NCI-H69 (cell line): ENCODE data around the gene CHIA.
A peak's percentile ranks its signal among the peaks of the same experiment; 100 is the strongest.
"Not testable (repeated sequence)": the region's sequence is repeated elsewhere in the genome, so short reads cannot be mapped to it uniquely, and the experiment has no call there.

Experiments used
- DNase-seq: peaks from one replicate; lab custom pipeline; 2025; lab: John Stamatoyannopoulos, UW

CHIA gene

GRCh38 chr1:111285879-111286278 lies 4.8 kb upstream of the CHIA start:
- no peak for DNase-seq

- DNase-seq = no peak
Observed at GRCh38 chr1:111286912-111287311, 3.7 kb upstream of the CHIA start.

- DNase-seq = no peak
Observed at GRCh38 chr1:111289371-111289770, 1.3 kb upstream of the CHIA start.

GRCh38 chr1:111290104-111290503 lies 547 bp upstream of the CHIA start:
- no peak for DNase-seq

- no peak for DNase-seq
Observed at GRCh38 chr1:111294390-111294789, 3.7 kb downstream of the CHIA start.

GRCh38 chr1:111302374-111302773 lies 11.7 kb downstream of the CHIA start:
- DNase-seq = no peak

GRCh38 chr1:111309690-111310089 lies 19.0 kb downstream of the CHIA start:
- no peak for DNase-seq

GRCh38 chr1:111318523-111318922 lies 27.9 kb downstream of the CHIA start:
- DNase-seq = no peak

- DNase-seq = no peak
Observed at GRCh38 chr1:111320066-111320879, 29.6 kb downstream of the CHIA start.

GRCh38 chr1:111323231-111323630 lies 32.6 kb downstream of the CHIA start:
- no peak for DNase-seq

GRCh38 chr1:111332190-111332589 lies 41.5 kb downstream of the CHIA start:
- DNase-seq = no peak

- DNase-seq = no peak
Observed at GRCh38 chr1:111334169-111334568, 43.5 kb downstream of the CHIA start.

- DNase-seq = not testable (repeated sequence)
Observed at GRCh38 chr1:111335214-111335877, 44.7 kb downstream of the CHIA start.

- not testable (repeated sequence) for DNase-seq
Observed at GRCh38 chr1:111338849-111339248, 48.2 kb downstream of the CHIA start.

- peak; percentile 85 for DNase-seq
Observed at GRCh38 chr1:111346089-111346885, 55.6 kb downstream of the CHIA start.

GRCh38 chr1:111347026-111347425 lies 56.4 kb downstream of the CHIA start:
- no peak for DNase-seq

GRCh38 chr1:111351700-111352099 lies 61.0 kb downstream of the CHIA start:
- no peak for DNase-seq

GRCh38 chr1:111354584-111354983 lies 63.9 kb downstream of the CHIA start:
- no peak for DNase-seq

GRCh38 chr1:111358964-111359363 lies 68.3 kb downstream of the CHIA start:
- DNase-seq = no peak

GRCh38 chr1:111359376-111359775 lies 68.7 kb downstream of the CHIA start:
- DNase-seq = no peak

- not testable (repeated sequence) for DNase-seq
Observed at GRCh38 chr1:111360257-111360656, 69.6 kb downstream of the CHIA start.

GRCh38 chr1:111361761-111362160 lies 71.1 kb downstream of the CHIA start:
- DNase-seq = no peak

GRCh38 chr1:111364690-111365089 lies 74.0 kb downstream of the CHIA start:
- no peak for DNase-seq
